ENCODE measurements around the gene TSHZ2. TPM values are rescaled to one million over a fixed set of nuclear protein-coding genes. Genes with fewer than 3 reads are reported as not detected.

The TSHZ2 gene
- polyA plus RNA-seq, 1 donor from 2014 or later, result 4.6 TPM

- no peak overlapping the region for H2AFZ ChIP-seq (ENCODE audit: low read depth, low read length)
- no peak for TF ChIP-seq SMC3 (conservative IDR thresholded peaks at IDR 0.05; ENCODE audit: poor library complexity)
These were observed 449.9 kb downstream of the TSHZ2 start for GRCh38 chr20:53422039-53422438.

GRCh38 chr20:53423587-53424146, 451.5 kb downstream of the TSHZ2 start:
- no peaks in the 10 kb centered on the region for H3K9me2 ChIP-seq (ENCODE audit: insufficient read depth, low read length)
- no peaks in the 10 kb centered on the region for H3K9me3 ChIP-seq (ENCODE audit: low read length)
- no peak overlapping the region for H3K4me2 ChIP-seq (ENCODE audit: low read length)
- H3K4me3 ChIP-seq (ENCODE audit: low read length), result no peak overlapping the region
- H4K20me1 ChIP-seq (ENCODE audit: insufficient read depth), result no peaks in the 10 kb centered on the region
- no peak overlapping the region for H3K27ac ChIP-seq (ENCODE audit: low read length)
- H2AFZ ChIP-seq (ENCODE audit: low read depth, low read length), result no peak overlapping the region
- no peaks in the 10 kb centered on the region for H3F3A ChIP-seq (ENCODE audit: insufficient read depth, low read length, poor library complexity, severe bottlenecking)
- H3K27me3 ChIP-seq (ENCODE audit: insufficient read depth, low read depth, low read length), result no peaks in the 10 kb centered on the region
- no peak overlapping the region for H3K9ac ChIP-seq (ENCODE audit: low read length)
- TF ChIP-seq TAF1 (IDR thresholded peaks at IDR 0.05; ENCODE audit: low read depth) (no peak), SMC3 (conservative IDR thresholded peaks at IDR 0.05; ENCODE audit: poor library complexity) (no peak), CTCF (IDR thresholded peaks at IDR 0.05; ENCODE audit: poor library complexity, severe bottlenecking) (no peak), POLR2AphosphoS5 (IDR thresholded peaks at IDR 0.05) (no peak), MXI1 (conservative IDR thresholded peaks at IDR 0.05; ENCODE audit: poor library complexity, severe bottlenecking) (no peak), EZH2 (IDR thresholded peaks at IDR 0.05; ENCODE audit: borderline replicate concordance, insufficient read depth, low read length, poor library complexity, severe bottlenecking) (no peak), EP300 (conservative IDR thresholded peaks at IDR 0.05; ENCODE audit: poor library complexity, severe bottlenecking) (no peak), RAD21 (conservative IDR thresholded peaks at IDR 0.05) (no peak), REST (IDR thresholded peaks at IDR 0.05; ENCODE audit: borderline replicate concordance) (no peak)
- H3K79me2 ChIP-seq (replicated peaks; ENCODE audit: insufficient read depth, low read length), result no peaks in the 10 kb centered on the region
- no peaks in the 10 kb centered on the region for H3K36me3 ChIP-seq (ENCODE audit: insufficient read depth, low read length)

More at GRCh38 chr20:53422039-53422438, 449.9 kb downstream of the TSHZ2 start:
- Histone ChIP-seq H4K20me1 (ENCODE audit: insufficient read depth) (no peaks in the 10 kb centered on the region), H3K4me3 (ENCODE audit: low read length) (no peak overlapping the region), H3K36me3 (ENCODE audit: insufficient read depth, low read length) (no peaks in the 10 kb centered on the region), H3K27ac (ENCODE audit: low read length) (no peak overlapping the region), H3K79me2 (replicated peaks; ENCODE audit: insufficient read depth, low read length) (no peaks in the 10 kb centered on the region), H3K9ac (ENCODE audit: low read length) (no peak overlapping the region), H3F3A (ENCODE audit: insufficient read depth, low read length, poor library complexity, severe bottlenecking) (no peaks in the 10 kb centered on the region), H3K27me3 (ENCODE audit: insufficient read depth, low read depth, low read length) (no peaks in the 10 kb centered on the region), H3K4me2 (ENCODE audit: low read length) (no peak overlapping the region), H3K9me3 (ENCODE audit: low read length) (no peaks in the 10 kb centered on the region), H3K9me2 (ENCODE audit: insufficient read depth, low read length) (no peaks in the 10 kb centered on the region)
